K562 (cell line): ENCODE measurements around the gene MANBA.

Source experiments
- DIDO1 ChIP-seq: fragments of 450-650 bp; IDR thresholded peaks from 2 replicates; pipeline ENCODE4 v1.6.1; 2016; ENCODE audit warnings: low read depth, missing biosample characterization, missing genetic modification characterization
- MCM2 ChIP-seq: fragments of 450-650 bp; IDR thresholded peaks from 2 replicates; pipeline ENCODE4 v1.6.1; 2017; ENCODE audit warnings: low read depth, mild to moderate bottlenecking
- NR2C2 ChIP-seq, 2 experiments: fragments of 200-800 bp in 1 of 2; sonication (Bioruptor generic) in 1 of 2; sonication (generic) in 1 of 2; formaldehyde crosslinking in 1 of 2; IDR thresholded peaks; 2 replicates each; pipeline versions ENCODE4 v1.6.1 to v1.8.0; 2016 to 2022; ENCODE audit warnings: mild to moderate bottlenecking in 1 of 2, missing compliant biosample characterization in 1 of 2, missing genetic modification characterization in 1 of 2, missing genetic modification reagents in 1 of 2

GRCh38 chr4:102675141-102675540 is 85.6 kb downstream of the MANBA start:
- no peak for TF ChIP-seq MCM2
- TF ChIP-seq DIDO1 (tag): no peak
- no peak for TF ChIP-seq NR2C2 (CRISPR knock-in tag; IDR thresholded peaks at IDR 0.05)
- TF ChIP-seq NR2C2 (tag; IDR thresholded peaks at IDR 0.05): no peak
